Natural killer cell (primary cell): Measurements from ENCODE around the gene ST6GAL1. TPM values are rescaled to one million over a fixed set of nuclear protein-coding genes. Genes with fewer than 3 reads are reported as not detected.
A peak's percentile ranks its signal among the peaks of the same experiment; 100 is the strongest.
"Not testable (repeated sequence)": the region's sequence is repeated elsewhere in the genome, so short reads cannot be mapped to it uniquely, and the experiment has no call there.

Source experiments
- ATAC-seq, 3 donors: fragments of 150-1000 bp in 2 of 3; fragments of 200-7000 bp in 1 of 3; cut with Tn5 transposase; 1 replicate in 1 of 3; 2 replicates in 2 of 3; pipeline ENCODE4 v1.10.0; 2021; ENCODE audit warnings: mild to moderate bottlenecking in 2 of 3, moderate library complexity in 2 of 3
- DNase-seq, 2 donors: peaks; one replicate each; pipeline versions ENCODE4 v3.0.0 to v3.0.0-alpha.2; 2013 to 2021; ENCODE audit warnings: mixed read lengths in 1 of 2
- H3K27ac ChIP-seq: one replicate; pipeline ENCODE4 v1.5.1; 2013; ENCODE audit warnings: mild to moderate bottlenecking, low read length
- H3K27me3 ChIP-seq: one replicate; pipeline ENCODE4 v1.6.1; 2013; ENCODE audit warnings: low read length; ENCODE audit not compliant: control insufficient read depth, insufficient read depth
- H3K36me3 ChIP-seq: one replicate; pipeline ENCODE4 v1.6.1; 2013; ENCODE audit warnings: low read length; ENCODE audit not compliant: control insufficient read depth, insufficient read depth
- H3K4me1 ChIP-seq: one replicate; pipeline ENCODE4 v1.6.1; 2013; ENCODE audit warnings: low read length; ENCODE audit not compliant: control insufficient read depth, insufficient read depth
- H3K4me3 ChIP-seq: one replicate; pipeline ENCODE4 v1.5.1; 2013; ENCODE audit warnings: low read length
- H3K9me3 ChIP-seq: one replicate; pipeline ENCODE4 v1.6.1; 2013; ENCODE audit warnings: low read length; ENCODE audit not compliant: control insufficient read depth, insufficient read depth
- H3K27ac Mint-ChIP-seq, 2 donors: one replicate each; pipeline ENCODE4 v1.8.0; 2022; ENCODE audit warnings: mild to moderate bottlenecking in 2 of 2, mixed read lengths in 2 of 2, moderate library complexity in 1 of 2
- H3K27me3 Mint-ChIP-seq, 2 donors: one replicate each; pipeline ENCODE4 v1.8.0; 2022; ENCODE audit warnings: low read depth in 2 of 2, mixed read lengths in 2 of 2
- H3K36me3 Mint-ChIP-seq: one replicate; pipeline ENCODE4 v1.8.0; 2022; ENCODE audit warnings: mixed read lengths
- H3K4me1 Mint-ChIP-seq, 2 donors: one replicate each; pipeline ENCODE4 v1.8.0; 2022; ENCODE audit warnings: mixed read lengths in 2 of 2
- H3K4me3 Mint-ChIP-seq: one replicate; pipeline ENCODE4 v1.8.0; 2022; ENCODE audit warnings: mild to moderate bottlenecking, moderate library complexity, mixed read lengths
- H3K9me3 Mint-ChIP-seq, 2 donors: one replicate each; pipeline ENCODE4 v1.8.0; 2022; ENCODE audit warnings: mixed read lengths in 2 of 2
- WGBS: methylation state at CpG from one replicate; pipeline ENCODE4 v1.1.7; 2013; ENCODE audit warnings: missing lambda C conversion rate; ENCODE audit not compliant: insufficient coverage; 5-methylcytosine and 5-hydroxymethylcytosine counted together
- intact Hi-C: fragments of 100-400 bp; cut with micrococcal nuclease; formaldehyde crosslinking; loops from one replicate; pipeline ENCODE4 v1.14.2; 2022
- total RNA-seq, 4 donors: library from RNA; stranded (reverse); fragments of 120-200 nt in 1 of 4; gene quantifications; one replicate each; pipeline versions ENCODE4 v1.2.3 to v1.2.4, GENCODE V29; 2013 to 2022
- TF ChIP-seq, protein P1 (sequence below): fragments of 200-600 bp; IDR thresholded peaks from one replicate; pipeline ENCODE4 v1.8.0; 2022; ENCODE audit warnings: antibody characterized with exemption

ST6GAL1 gene
- total RNA-seq, 3 donors from 2014 or later (not counting 1 experiment from before 2014, with no cell fraction given): 121 to 182 (median 146) TPM

DNA sequence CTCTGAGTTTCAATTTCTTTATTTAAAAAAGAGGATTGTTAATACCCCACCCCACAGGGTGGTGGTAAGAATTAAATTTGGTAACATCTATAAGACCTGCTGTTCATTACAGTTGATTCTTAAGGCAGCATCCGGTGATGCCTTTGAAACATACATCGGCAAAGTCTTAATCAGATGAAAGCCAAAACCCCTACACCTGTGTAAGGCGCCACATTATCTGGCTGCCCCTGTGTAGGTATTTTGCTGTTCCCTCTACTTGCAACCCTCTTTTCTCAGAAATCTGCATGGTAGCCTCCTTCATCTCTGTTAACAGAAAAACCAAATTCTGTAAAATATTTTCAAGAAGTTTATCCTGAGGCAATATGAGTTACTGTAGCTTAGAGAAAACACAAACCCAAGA is 90.0 kb downstream of the ST6GAL1 start:
- H3K4me3 ChIP-seq: no peak overlapping the region
- ATAC-seq: no peak
- intact Hi-C loops: no loop called here
- TF ChIP-seq, protein P1, sequence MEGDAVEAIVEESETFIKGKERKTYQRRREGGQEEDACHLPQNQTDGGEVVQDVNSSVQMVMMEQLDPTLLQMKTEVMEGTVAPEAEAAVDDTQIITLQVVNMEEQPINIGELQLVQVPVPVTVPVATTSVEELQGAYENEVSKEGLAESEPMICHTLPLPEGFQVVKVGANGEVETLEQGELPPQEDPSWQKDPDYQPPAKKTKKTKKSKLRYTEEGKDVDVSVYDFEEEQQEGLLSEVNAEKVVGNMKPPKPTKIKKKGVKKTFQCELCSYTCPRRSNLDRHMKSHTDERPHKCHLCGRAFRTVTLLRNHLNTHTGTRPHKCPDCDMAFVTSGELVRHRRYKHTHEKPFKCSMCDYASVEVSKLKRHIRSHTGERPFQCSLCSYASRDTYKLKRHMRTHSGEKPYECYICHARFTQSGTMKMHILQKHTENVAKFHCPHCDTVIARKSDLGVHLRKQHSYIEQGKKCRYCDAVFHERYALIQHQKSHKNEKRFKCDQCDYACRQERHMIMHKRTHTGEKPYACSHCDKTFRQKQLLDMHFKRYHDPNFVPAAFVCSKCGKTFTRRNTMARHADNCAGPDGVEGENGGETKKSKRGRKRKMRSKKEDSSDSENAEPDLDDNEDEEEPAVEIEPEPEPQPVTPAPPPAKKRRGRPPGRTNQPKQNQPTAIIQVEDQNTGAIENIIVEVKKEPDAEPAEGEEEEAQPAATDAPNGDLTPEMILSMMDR: no peak
- Mint-ChIP-seq H3K9me3 (no peaks in the 10 kb centered on the region), H3K4me1 (peaks cover 47 to 69% of the 10 kb centered on the region in 2 donors), H3K4me3 (no peak overlapping the region), H3K36me3 (no peaks in the 10 kb centered on the region), H3K27ac (no peak overlapping the region), H3K27me3 (no peaks in the 10 kb centered on the region)
- H3K36me3 ChIP-seq: peaks cover 5% of the 10 kb centered on the region
- 87% methylated on average over 3 of the region's 3 CpGs for WGBS
- peak overlapping the region; percentile 20 for H3K27ac ChIP-seq
- peaks cover 52% of the 10 kb centered on the region for H3K4me1 ChIP-seq
- peak in 1 of 2 donors; percentile 67 for DNase-seq
- peaks cover 2% of the 10 kb centered on the region for H3K9me3 ChIP-seq
- no peaks in the 10 kb centered on the region for H3K27me3 ChIP-seq

DNA sequence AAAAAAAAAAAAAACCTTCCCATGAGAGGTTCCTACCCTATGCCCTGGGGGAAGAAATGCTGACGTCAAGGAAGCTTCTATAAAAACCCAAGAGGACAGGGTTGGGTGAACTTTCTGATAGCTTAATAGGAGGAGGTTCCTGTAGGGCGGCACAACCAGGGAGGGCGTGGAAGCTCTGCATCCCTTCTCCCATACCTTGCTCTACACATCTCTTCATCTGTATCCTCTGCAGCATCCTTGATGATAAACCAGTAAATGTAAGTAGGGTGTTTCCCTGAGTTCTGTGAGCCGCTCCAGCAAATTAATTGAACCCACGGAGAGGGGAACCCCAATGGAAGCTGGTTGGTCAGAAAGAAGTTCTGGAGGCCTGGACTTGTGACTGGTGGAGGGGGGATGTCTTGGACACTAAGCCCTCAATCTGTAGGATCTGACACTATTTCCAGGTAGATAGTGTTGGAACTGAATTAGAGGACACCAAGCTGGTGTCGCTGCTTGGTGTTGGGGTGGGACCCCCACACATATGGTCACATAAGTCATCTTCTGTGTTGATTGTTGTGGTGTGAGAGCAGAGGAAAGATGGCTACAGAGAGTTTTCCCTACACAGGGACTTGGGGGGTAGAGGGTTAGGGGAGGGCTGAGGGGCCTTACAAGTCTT is 91.5 kb downstream of the ST6GAL1 start:
- Mint-ChIP-seq H3K4me3 (no peak overlapping the region), H3K27me3 (no peaks in the 10 kb centered on the region), H3K9me3 (no peaks in the 10 kb centered on the region), H3K4me1 (peaks cover 40 to 64% of the 10 kb centered on the region in 2 donors), H3K27ac (peak overlapping the region; percentile 52 to 82), H3K36me3 (no peaks in the 10 kb centered on the region)
- Histone ChIP-seq H3K27me3 (no peaks in the 10 kb centered on the region), H3K27ac (peak overlapping the region; percentile 75), H3K4me1 (peaks cover 46% of the 10 kb centered on the region), H3K9me3 (peaks cover 2% of the 10 kb centered on the region), H3K36me3 (no peaks in the 10 kb centered on the region), H3K4me3 (peak overlapping the region; percentile 35)
- 93% methylated on average over 3 of the region's 6 CpGs for WGBS
- intact Hi-C loops: no loop called here
- DNase-seq: no peak
- ATAC-seq: no peak
- TF ChIP-seq, protein P1: no peak

DNA sequence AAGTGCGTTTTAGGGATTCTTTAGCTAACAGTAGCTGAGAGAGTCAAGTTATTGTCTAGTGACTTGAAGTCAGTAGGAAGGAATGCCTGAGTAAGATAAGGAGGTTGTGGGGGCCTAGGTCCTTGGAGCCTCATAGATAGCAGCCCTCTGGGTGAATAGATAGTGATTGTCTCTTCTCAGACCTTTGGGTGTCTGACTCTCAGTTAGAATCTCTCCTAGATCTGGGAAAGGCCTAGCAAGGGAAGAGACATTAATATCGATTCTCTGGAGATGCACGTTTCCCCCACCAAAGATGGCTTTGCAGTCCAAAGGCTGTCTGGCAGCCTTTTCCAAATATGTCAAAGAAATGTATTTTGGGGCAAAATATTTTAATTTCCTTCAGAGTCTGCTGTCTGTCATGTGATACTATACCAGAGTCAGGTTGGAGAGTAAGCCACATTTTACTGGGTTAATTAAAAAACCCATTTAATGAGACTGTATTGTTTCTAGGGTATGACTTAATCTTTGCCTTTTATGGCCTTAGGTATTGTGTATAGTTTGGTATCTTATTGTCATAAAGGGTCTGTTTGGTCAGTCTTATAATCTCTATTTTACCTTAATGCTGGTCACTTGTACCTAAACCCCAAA is 92.2 kb downstream of the ST6GAL1 start:
- WGBS: 82% methylated on average over 3 of the region's 3 CpGs
- H3K36me3 ChIP-seq: no peaks in the 10 kb centered on the region
- H3K4me1 Mint-ChIP-seq: peaks cover 45 to 68% of the 10 kb centered on the region in 2 donors
- peaks cover 45% of the 10 kb centered on the region for H3K4me1 ChIP-seq
- no peaks in the 10 kb centered on the region for H3K36me3 Mint-ChIP-seq
- H3K27ac ChIP-seq: peak overlapping the region; percentile 75
- ATAC-seq (no peak), DNase-seq (no peak)
- intact Hi-C loops: no loop called here
- no peaks in the 10 kb centered on the region for H3K9me3 Mint-ChIP-seq
- H3K4me3 ChIP-seq: peak overlapping the region; percentile 35
- H3K9me3 ChIP-seq: peaks cover 2% of the 10 kb centered on the region
- H3K4me3 Mint-ChIP-seq: no peak overlapping the region
- peak overlapping the region; percentile 52 to 82 for H3K27ac Mint-ChIP-seq
- H3K27me3 ChIP-seq: no peaks in the 10 kb centered on the region
- TF ChIP-seq, protein P1: no peak
- no peaks in the 10 kb centered on the region for H3K27me3 Mint-ChIP-seq

DNA sequence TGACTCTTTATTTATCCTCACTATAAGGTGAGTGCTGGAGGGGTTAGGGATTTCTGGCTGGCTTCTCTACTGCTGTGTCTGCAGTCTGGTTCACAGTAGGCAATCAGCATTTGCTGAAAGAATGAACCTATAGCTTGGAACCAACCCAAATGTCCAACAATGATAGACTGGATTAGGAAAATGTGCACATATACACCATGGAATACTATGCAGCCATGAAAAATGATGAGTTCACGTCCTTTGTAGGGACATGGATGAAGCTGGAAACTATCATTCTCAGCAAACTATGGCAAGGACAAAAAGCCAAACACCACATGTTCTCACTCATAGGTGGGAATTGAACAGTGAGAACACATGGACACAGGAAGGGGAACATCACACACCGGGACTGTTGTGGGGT is 93.0 kb downstream of the ST6GAL1 start:
- ATAC-seq, H3K4me3 Mint-ChIP-seq, H3K27me3 Mint-ChIP-seq, H3K36me3 Mint-ChIP-seq, H3K4me3 ChIP-seq, DNase-seq, H3K36me3 ChIP-seq, intact Hi-C loops, H3K9me3 Mint-ChIP-seq, H3K27me3 ChIP-seq, H3K9me3 ChIP-seq: not testable (repeated sequence)
- peaks cover 49% of the 10 kb centered on the region for H3K4me1 ChIP-seq
- peak overlapping the region; percentile 75 for H3K27ac ChIP-seq
- H3K4me1 Mint-ChIP-seq: peaks cover 52 to 70% of the 10 kb centered on the region in 2 donors
- 100% methylated on average over 1 of the region's 2 CpGs for WGBS
- H3K27ac Mint-ChIP-seq: peak overlapping the region; percentile 52 to 82
